OCI-LY7 (cell line): ENCODE measurements around the gene HCRTR1.

Source experiments
- EZH2phosphoT487 ChIP-seq: fragments of 200-600 bp; sonication (generic); IDR thresholded peaks from 2 replicates; pipeline ENCODE4 v1.6.1; 2018; ENCODE audit warnings: low read depth, borderline replicate concordance, mild to moderate bottlenecking, mixed run types, antibody characterized with exemption, low read length, moderate library complexity, mixed read lengths
- TF ChIP-seq, protein P1 (sequence below): fragments of 200-600 bp; sonication (generic); conservative IDR thresholded peaks from 2 replicates; pipeline ENCODE4 v1.5.1; 2014; ENCODE audit warnings: mild to moderate bottlenecking, antibody characterized with exemption, low read length, moderate library complexity, mixed read lengths

- TF ChIP-seq, protein P1, sequence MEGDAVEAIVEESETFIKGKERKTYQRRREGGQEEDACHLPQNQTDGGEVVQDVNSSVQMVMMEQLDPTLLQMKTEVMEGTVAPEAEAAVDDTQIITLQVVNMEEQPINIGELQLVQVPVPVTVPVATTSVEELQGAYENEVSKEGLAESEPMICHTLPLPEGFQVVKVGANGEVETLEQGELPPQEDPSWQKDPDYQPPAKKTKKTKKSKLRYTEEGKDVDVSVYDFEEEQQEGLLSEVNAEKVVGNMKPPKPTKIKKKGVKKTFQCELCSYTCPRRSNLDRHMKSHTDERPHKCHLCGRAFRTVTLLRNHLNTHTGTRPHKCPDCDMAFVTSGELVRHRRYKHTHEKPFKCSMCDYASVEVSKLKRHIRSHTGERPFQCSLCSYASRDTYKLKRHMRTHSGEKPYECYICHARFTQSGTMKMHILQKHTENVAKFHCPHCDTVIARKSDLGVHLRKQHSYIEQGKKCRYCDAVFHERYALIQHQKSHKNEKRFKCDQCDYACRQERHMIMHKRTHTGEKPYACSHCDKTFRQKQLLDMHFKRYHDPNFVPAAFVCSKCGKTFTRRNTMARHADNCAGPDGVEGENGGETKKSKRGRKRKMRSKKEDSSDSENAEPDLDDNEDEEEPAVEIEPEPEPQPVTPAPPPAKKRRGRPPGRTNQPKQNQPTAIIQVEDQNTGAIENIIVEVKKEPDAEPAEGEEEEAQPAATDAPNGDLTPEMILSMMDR = no peak
- no peak for TF ChIP-seq EZH2phosphoT487
These were observed 39.8 kb upstream of the HCRTR1 start for GRCh38 chr1:31577515-31578192.
